Measurements from ENCODE around the gene REELD1. TPM values are rescaled to one million over a fixed set of nuclear protein-coding genes. Genes with fewer than 3 reads are reported as not detected.

Gene REELD1
- total and polyA plus RNA-seq, 8 donors, result 0.11 to 0.81 (median 0.27) TPM; not detected in 1

- no peak overlapping the region for H3K4me3 ChIP-seq
- H3K9me3 ChIP-seq, result no peaks in the 10 kb centered on the region
- H3K4me1 ChIP-seq, result no peaks in the 10 kb centered on the region
- intact Hi-C loops (cut with DNase I), result no loop called here
- no peak overlapping the region for H3K27ac ChIP-seq
- DNase-seq (no peak), ATAC-seq (no peak)
- no peaks in the 10 kb centered on the region for H3K27me3 ChIP-seq
- no peaks in the 10 kb centered on the region for H3K36me3 ChIP-seq
- no peak for TF ChIP-seq CTCF (IDR thresholded peaks at IDR 0.05)
These were observed 1.6 kb upstream of the REELD1 start for GRCh38 chr4:146212781-146213180.

- Histone ChIP-seq H3K27me3 (no peaks in the 10 kb centered on the region), H3K9me3 (no peaks in the 10 kb centered on the region), H3K27ac (no peak overlapping the region), H3K4me3 (no peak overlapping the region), H3K4me1 (no peaks in the 10 kb centered on the region), H3K36me3 (no peaks in the 10 kb centered on the region)
- DNase-seq (no peak), ATAC-seq (peak; percentile 83)
- intact Hi-C loops (cut with DNase I), result no loop called here
- no peak for TF ChIP-seq CTCF (IDR thresholded peaks at IDR 0.05)
These were observed 8.0 kb downstream of the REELD1 start for GRCh38 chr4:146222313-146222712.

GRCh38 chr4:146224326-146224966, 10.1 kb downstream of the REELD1 start:
- Histone ChIP-seq H3K4me3 (no peak overlapping the region), H3K9me3 (no peaks in the 10 kb centered on the region), H3K27ac (no peak overlapping the region), H3K4me1 (no peaks in the 10 kb centered on the region), H3K36me3 (no peaks in the 10 kb centered on the region), H3K27me3 (no peaks in the 10 kb centered on the region)
- no peak for DNase-seq
- no peak for TF ChIP-seq CTCF (IDR thresholded peaks at IDR 0.05)
- no peak for ATAC-seq
- intact Hi-C loops (cut with DNase I), result no loop called here

- Histone ChIP-seq H3K4me1 (no peaks in the 10 kb centered on the region), H3K27me3 (no peaks in the 10 kb centered on the region), H3K4me3 (no peak overlapping the region), H3K9me3 (peaks cover 0 to 7% of the 10 kb centered on the region in 2 donors), H3K27ac (no peak overlapping the region), H3K36me3 (no peaks in the 10 kb centered on the region)
- intact Hi-C loops (cut with DNase I), result no loop called here
- DNase-seq (no peak), ATAC-seq (no peak)
- no peak for TF ChIP-seq CTCF (IDR thresholded peaks at IDR 0.05)
These were observed 15.1 kb downstream of the REELD1 start for GRCh38 chr4:146229406-146229805.

GRCh38 chr4:146232131-146232722, 17.9 kb downstream of the REELD1 start:
- Histone ChIP-seq H3K27me3 (no peaks in the 10 kb centered on the region), H3K27ac (no peak overlapping the region), H3K36me3 (no peaks in the 10 kb centered on the region), H3K4me1 (peaks cover 0 to 9% of the 10 kb centered on the region in 2 donors), H3K9me3 (peaks cover 0 to 7% of the 10 kb centered on the region in 2 donors), H3K4me3 (no peak overlapping the region)
- no peak for ATAC-seq
- TF ChIP-seq CTCF (IDR thresholded peaks at IDR 0.05), result no peak
- intact Hi-C loops (cut with DNase I), result no loop called here
- no peak for DNase-seq

Measured in left lung (tissue), 10 donors.